OCI-LY3 (cell line): Measurements from ENCODE around the gene TMEM63B.
"Not testable (repeated sequence)": the region's sequence is repeated elsewhere in the genome, so short reads cannot be mapped to it uniquely, and the experiment has no call there.

ENCODE experiments used
- H2AFZ ChIP-seq: fragments of 200-600, 300-600 bp; shearing (Covaris generic); 2 replicates; pipeline ENCODE4 v1.6.0; 2014; ENCODE audit warnings: antibody characterized with exemption, low read depth, low read length
- H3K27ac ChIP-seq: fragments of 200-600, 300-600 bp; sonication (generic); 2 replicates; pipeline ENCODE4 v1.5.1; 2014; ENCODE audit warnings: mild to moderate bottlenecking, low read length, moderate library complexity, mixed read lengths
- H3K27me3 ChIP-seq: fragments of 200-600, 300-600 bp; sonication (generic); 2 replicates; pipeline ENCODE4 v1.6.1; 2014; ENCODE audit warnings: low read depth, low read length, mixed read lengths
- H3K36me3 ChIP-seq: fragments of 200-600, 300-600 bp; sonication (generic); replicated peaks from 2 replicates; pipeline ENCODE3; 2014; ENCODE audit warnings: low read depth, low read length, mixed read lengths
- H3K4me1 ChIP-seq: fragments of 300-600, 200-600 bp; sonication (generic); 2 replicates; pipeline ENCODE4 v1.6.1; 2014; ENCODE audit warnings: low read length, mixed read lengths
- H3K4me2 ChIP-seq: fragments of 200-600, 300-600 bp; sonication (generic); 2 replicates; pipeline ENCODE4 v1.6.1; 2014; ENCODE audit warnings: low read length, mixed read lengths
- H3K4me3 ChIP-seq: fragments of 300-600, 200-600 bp; sonication (generic); 2 replicates; pipeline ENCODE4 v1.5.1; 2014; ENCODE audit warnings: antibody characterized with exemption, mild to moderate bottlenecking, low read length, moderate library complexity
- H3K79me2 ChIP-seq: fragments of 300-600, 200-600 bp; shearing (Covaris generic); 2 replicates; pipeline ENCODE4 v1.6.1; 2014; ENCODE audit warnings: mild to moderate bottlenecking, low read length, mixed read lengths
- H3K9ac ChIP-seq: fragments of 300-600, 200-600 bp; shearing (Covaris generic); 2 replicates; pipeline ENCODE4 v1.6.0; 2014; ENCODE audit warnings: mild to moderate bottlenecking, low read length, moderate library complexity
- H3K9me3 ChIP-seq: fragments of 200-600, 300-600 bp; shearing (Covaris generic); 2 replicates; pipeline ENCODE4 v1.6.1; 2014; ENCODE audit warnings: low read length, mixed read lengths; ENCODE audit not compliant: insufficient read depth
- H4K20me1 ChIP-seq: fragments of 200-600, 300-600 bp; sonication (generic); 2 replicates; pipeline ENCODE4 v1.6.1; 2016; ENCODE audit warnings: low read length, mixed read lengths; ENCODE audit not compliant: insufficient read depth
- CTCF ChIP-seq: fragments of 200-600, 300-600 bp; sonication (generic); IDR thresholded peaks from 2 replicates; pipeline ENCODE4 v1.5.1; 2014; ENCODE audit warnings: antibody characterized with exemption, low read length, low read depth
- EZH2phosphoT487 ChIP-seq: fragments of 200-600 bp; shearing (Covaris generic); IDR thresholded peaks from 2 replicates; pipeline ENCODE4 v1.6.1; 2018; ENCODE audit warnings: antibody characterized with exemption, mixed run types, low read depth

Gene TMEM63B

GRCh38 chr6:44138717-44139350, 11.5 kb downstream of the TMEM63B start:
- H4K20me1 ChIP-seq = no peaks in the 10 kb centered on the region
- H3K27me3 ChIP-seq = no peaks in the 10 kb centered on the region
- H2AFZ ChIP-seq = no peak overlapping the region
- no peak for TF ChIP-seq CTCF
- TF ChIP-seq EZH2phosphoT487 = no peak
- peaks cover 22% of the 10 kb centered on the region for H3K36me3 ChIP-seq
- H3K27ac ChIP-seq = no peak overlapping the region
- H3K79me2 ChIP-seq = no peaks in the 10 kb centered on the region
- H3K4me3 ChIP-seq = no peak overlapping the region
- H3K4me1 ChIP-seq = no peaks in the 10 kb centered on the region
- H3K4me2 ChIP-seq = no peak overlapping the region
- H3K9me3 ChIP-seq = no peaks in the 10 kb centered on the region
- H3K9ac ChIP-seq = no peak overlapping the region

GRCh38 chr6:44139351-44139743, 12.0 kb downstream of the TMEM63B start:
- Histone ChIP-seq H3K4me2 (no peak overlapping the region), H3K4me3 (no peak overlapping the region), H3K36me3 (peaks cover 22% of the 10 kb centered on the region), H3K4me1 (no peaks in the 10 kb centered on the region), H3K9me3 (no peaks in the 10 kb centered on the region), H3K27ac (no peak overlapping the region), H3K9ac (no peak overlapping the region), H3K27me3 (no peaks in the 10 kb centered on the region), H4K20me1 (no peaks in the 10 kb centered on the region), H3K79me2 (no peaks in the 10 kb centered on the region), H2AFZ (no peak overlapping the region)
- TF ChIP-seq CTCF = no peak
- no peak for TF ChIP-seq EZH2phosphoT487

GRCh38 chr6:44142835-44143234, 15.5 kb downstream of the TMEM63B start:
- no peak overlapping the region for H3K27ac ChIP-seq
- peaks cover 16% of the 10 kb centered on the region for H3K36me3 ChIP-seq
- H3K79me2 ChIP-seq = no peaks in the 10 kb centered on the region
- no peak overlapping the region for H3K9ac ChIP-seq
- H3K4me3 ChIP-seq = no peak overlapping the region
- H3K4me2 ChIP-seq = no peak overlapping the region
- no peak overlapping the region for H2AFZ ChIP-seq
- H3K27me3 ChIP-seq = no peaks in the 10 kb centered on the region
- no peak for TF ChIP-seq EZH2phosphoT487
- no peak for TF ChIP-seq CTCF
- peaks cover 3% of the 10 kb centered on the region; the same call in 1 of the 2 replicates for H4K20me1 ChIP-seq
- no peaks in the 10 kb centered on the region for H3K4me1 ChIP-seq
- H3K9me3 ChIP-seq = no peaks in the 10 kb centered on the region

GRCh38 chr6:44143731-44144130, 16.4 kb downstream of the TMEM63B start:
- Histone ChIP-seq H3K27ac (no peak overlapping the region), H3K4me3 (no peak overlapping the region), H3K27me3 (no peaks in the 10 kb centered on the region), H2AFZ (no peak overlapping the region), H3K4me1 (no peaks in the 10 kb centered on the region), H3K9ac (no peak overlapping the region), H3K79me2 (no peaks in the 10 kb centered on the region), H3K4me2 (no peak overlapping the region), H3K36me3 (peaks cover 16% of the 10 kb centered on the region), H3K9me3 (no peaks in the 10 kb centered on the region), H4K20me1 (peaks cover 3% of the 10 kb centered on the region; the same call in 1 of the 2 replicates)
- TF ChIP-seq EZH2phosphoT487 (no peak), CTCF (no peak)

- H3K79me2 ChIP-seq, H2AFZ ChIP-seq, H3K9me3 ChIP-seq, H3K4me2 ChIP-seq, H4K20me1 ChIP-seq, H3K4me3 ChIP-seq, H3K4me1 ChIP-seq, H3K27ac ChIP-seq, H3K27me3 ChIP-seq, H3K9ac ChIP-seq: not testable (repeated sequence)
- H3K36me3 ChIP-seq = peaks cover 21% of the 10 kb centered on the region
These were observed 17.2 kb downstream of the TMEM63B start for GRCh38 chr6:44144536-44144935.
